ENCODE results near the gene TSPO2.

TSPO2 gene

DNA sequence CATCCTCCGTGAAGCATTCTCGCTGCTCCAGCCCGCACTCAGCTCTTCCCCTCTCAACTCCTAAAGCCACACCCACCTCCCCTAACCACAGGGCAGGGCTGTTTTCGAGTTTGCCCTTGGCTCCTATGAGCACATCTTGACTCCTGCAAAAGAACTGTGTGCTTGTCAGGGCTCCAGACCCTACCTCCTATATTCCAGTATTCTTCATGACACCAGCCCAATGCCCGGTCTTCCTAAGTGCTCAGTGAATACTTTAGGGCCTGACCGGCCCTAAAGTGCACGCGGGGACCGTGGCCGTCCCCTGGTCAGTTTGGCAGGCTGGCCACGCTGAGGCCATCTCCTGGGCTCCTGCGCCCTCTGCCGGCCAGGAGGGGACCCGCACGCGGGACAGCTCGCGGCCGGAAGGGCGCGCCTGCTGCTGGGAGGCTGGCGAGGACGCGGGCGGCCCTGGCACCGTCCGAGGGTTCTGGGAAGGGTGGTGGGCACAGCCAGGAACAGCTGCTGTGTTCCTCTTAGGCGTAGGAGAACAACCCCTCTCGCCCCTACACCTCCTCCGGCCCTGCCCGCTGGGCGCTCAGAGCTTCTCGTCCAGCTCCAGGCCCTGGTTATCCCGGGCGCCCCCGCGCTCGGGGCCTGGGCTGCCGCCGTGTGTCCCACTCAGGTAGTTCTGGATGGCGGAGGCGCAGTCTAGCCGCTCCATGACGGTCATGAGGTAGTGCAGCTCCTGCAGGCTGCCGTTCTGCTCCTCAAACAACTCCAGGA, 14.3 kb upstream of the TSPO2 start:
- peak; percentile 87 for DNase-seq

DNA sequence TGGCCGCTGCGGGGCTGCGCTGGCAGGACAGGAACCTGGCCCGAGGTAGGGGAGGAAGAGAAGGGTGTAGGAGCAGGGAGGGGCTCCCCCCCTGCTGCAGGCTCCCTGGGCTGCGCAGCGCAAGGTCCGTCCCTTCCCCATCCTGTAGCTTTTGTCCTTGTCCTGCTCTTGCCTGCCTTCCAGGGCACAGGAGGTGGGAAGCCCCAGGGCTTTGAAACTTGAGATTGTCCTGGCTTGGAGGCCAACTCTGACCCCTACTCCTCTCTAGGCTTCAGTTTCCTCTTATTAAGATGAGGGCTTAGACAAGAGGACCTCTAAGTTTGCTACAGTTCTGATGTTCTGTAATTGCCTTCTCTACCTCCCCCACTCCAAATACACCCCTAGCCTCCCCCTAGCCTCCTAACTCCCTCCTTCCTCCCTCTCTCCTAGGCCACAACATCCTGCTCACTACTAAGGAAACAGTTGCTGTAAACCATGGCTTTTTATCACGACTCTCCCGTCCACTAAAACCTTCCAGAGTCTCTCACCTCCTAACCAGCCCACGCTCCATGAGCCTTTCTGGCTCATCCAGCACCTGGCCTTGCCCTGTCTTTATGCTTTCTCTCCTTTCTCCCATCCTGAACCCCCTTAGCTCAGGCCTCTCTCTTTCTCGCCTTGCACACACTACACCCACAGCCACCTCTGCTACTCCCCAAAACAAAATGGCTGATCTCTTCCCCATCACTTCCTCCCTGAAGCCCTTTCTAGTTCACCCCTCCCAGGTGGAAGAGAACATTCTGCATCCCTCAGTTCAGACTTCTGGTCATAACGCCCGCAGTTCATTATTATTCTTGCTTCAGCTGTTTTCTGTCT, 13.5 kb upstream of the TSPO2 start:
- DNase-seq, result no peak

- DNase-seq, result no peak
These were observed 9.4 kb upstream of the TSPO2 start for GRCh38 chr6:41032830-41033229.

DNA sequence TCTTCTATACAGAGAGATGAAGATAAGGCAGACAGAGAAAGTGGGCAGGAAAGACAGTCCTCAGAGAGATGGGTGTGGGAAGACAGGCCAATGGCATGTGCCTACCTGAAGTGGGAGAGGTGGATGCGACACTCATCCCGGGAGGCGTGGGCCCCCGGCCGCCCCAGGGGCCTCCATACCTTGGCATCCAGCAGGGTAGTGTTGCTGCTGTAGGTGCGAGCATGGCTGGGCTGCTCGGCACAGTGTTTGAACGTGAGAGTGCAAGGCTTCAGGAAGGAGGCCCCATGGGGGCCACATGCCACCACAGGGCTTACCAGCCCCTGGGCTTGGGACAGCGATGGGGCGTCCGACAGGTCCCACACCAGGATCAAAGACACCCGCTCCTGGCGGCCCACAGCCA, 8.5 kb upstream of the TSPO2 start:
- no peak for DNase-seq

- DNase-seq, result no peak
These were observed 6.1 kb upstream of the TSPO2 start for GRCh38 chr6:41036186-41036585.

- no peak for DNase-seq
These were observed 5.7 kb upstream of the TSPO2 start for GRCh38 chr6:41036601-41037000.

GRCh38 chr6:41037107-41037900, 5.0 kb upstream of the TSPO2 start:
- DNase-seq, result no peak

DNA sequence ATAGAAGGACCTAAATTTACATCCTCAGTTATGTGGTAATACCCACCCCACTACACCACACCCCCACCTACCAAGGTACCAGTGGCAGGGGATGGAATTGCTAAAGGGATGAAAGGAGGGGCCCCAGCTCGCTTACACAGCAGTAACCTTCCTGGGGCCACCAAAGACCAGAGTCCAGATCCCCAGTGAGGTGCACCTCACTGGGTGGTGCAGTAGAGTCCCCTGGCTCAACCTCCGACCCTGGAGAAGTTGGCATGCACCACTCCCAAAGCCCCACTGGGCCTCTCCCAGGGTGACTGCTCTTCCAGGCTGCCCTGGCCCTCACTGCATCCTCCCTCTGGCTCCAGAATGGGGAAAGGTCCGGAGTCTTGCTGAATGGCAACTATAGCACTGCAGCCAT, 4.1 kb upstream of the TSPO2 start:
- DNase-seq, result no peak

DNA sequence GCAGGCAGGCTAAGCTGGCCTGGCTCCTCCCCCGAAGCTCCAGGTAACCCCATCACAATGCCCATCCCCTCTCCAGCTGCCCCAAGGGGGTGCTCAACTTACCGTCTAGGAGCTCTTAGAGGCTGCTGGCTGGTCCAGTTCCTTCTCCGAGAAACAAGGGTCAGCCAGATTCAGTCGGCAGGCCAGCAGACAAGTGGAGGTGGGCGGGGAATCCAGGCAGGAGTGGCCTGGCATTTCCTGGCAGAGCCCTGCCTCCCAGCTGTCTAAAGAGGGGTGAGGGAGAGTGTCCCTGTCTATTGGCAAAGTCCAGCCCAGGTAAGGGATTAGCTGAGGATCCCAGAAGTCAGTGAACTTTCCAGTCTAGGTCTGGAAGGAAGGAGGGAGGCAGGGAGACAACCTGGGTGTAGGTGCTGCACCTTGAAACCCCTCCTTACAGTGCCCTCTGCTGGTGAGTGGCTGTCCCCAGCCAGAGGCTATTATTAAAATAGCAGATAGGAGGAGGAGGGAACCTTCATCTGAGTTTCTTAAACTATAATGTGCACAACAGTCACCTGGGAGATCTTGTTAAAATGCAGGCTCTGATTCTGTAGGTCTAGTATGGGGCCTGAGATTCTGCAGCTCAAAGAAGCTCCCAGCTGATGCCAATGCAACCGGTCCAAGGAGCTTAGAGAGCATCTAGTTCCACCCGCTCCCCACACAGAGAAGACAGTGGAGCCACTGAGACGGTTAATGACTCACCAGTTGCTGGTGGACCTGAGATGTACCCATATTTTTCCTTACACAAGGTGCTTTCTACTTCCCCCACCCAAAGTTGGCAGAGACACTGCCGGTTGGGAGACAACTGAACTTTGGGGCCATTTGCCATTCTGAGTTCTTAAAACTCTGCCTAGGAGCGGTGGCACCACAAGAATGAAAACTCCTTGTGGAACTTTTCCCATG, 2.9 kb upstream of the TSPO2 start, which contains the start of gene UNC5CL:
Gene UNC5CL, minus strand, starts transcription at position 162 of the 939 bp plus-strand sequence. CDS start 4,147 bp downstream, outside the sequence.
- DNase-seq, result no peak

- DNase-seq, result no peak
These were observed 1.9 kb upstream of the TSPO2 start for GRCh38 chr6:41040101-41040939.

DNA sequence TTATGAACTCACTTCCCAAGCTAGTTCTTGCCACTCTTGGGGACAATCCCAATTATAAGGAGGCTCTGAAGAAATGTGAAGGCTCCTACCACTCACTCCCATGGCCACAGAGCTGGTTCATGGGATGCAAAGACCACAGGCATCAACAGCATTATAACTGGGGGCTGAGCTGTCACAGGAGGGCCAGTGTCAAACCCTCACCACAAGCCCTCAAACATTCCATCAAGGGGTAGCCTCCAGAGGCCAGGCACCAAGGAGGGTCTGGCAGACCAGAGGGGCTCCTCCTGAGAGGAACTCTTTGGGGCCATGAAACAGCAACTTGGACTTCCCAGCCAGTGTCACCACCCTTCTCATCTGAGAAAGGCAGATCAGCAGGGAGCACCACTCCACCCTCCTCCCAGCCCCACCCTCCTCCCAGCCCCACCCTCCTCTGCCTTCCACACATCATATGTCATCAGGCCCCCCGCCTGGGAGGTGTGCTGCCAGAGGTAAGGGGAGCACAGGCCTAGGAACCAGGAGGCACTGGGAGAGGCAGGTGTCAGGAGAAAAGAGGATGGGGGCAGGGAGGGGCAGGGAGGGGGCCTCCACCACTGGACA, 1.2 kb upstream of the TSPO2 start:
- DNase-seq, result no peak

DNA sequence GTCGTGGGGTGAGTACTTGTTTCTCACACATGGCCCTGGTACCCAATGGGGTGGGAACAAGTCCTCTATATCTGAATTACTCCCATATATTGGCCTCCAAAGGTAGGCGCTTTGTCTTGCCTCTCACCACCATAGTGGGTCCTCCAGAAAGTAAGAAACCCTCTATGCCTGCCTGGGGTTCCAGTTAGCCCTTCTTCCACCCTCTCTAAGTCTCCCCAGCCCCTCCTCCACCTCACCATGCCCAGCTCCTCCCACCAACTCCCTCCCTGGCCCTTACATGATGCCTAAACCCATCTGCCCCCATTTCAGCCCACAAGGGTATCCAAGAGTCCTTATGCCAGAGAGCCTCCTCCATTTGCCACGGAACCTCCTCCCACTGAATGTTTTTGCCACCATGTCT, 884 bp downstream of the TSPO2 start:
- DNase-seq, result no peak

- DNase-seq, result no peak
These were observed 3.4 kb downstream of the TSPO2 start for GRCh38 chr6:41045664-41046063.

- no peak for DNase-seq
These were observed 3.8 kb downstream of the TSPO2 start for GRCh38 chr6:41046084-41046483.

DNA sequence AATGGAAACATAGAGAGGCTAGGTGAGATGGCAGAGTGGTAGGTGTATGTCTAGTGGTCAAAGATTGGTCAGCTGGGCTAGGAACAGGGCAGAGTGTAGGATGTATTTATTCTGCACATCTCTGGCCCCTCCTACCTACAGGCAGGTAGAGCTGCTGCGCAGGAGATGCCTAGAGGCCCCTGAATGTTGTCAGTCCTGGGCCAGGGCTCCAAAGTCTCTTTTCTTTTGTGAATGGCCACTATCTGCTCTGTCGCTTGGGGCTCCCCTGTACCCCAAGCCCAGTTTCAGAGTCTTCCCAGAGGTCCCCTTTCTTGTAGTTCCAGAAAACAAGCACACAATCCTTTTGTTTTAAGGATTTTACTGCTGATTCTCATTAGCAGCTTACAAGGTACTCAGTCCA, 5.0 kb downstream of the TSPO2 start:
- no peak for DNase-seq

DNA sequence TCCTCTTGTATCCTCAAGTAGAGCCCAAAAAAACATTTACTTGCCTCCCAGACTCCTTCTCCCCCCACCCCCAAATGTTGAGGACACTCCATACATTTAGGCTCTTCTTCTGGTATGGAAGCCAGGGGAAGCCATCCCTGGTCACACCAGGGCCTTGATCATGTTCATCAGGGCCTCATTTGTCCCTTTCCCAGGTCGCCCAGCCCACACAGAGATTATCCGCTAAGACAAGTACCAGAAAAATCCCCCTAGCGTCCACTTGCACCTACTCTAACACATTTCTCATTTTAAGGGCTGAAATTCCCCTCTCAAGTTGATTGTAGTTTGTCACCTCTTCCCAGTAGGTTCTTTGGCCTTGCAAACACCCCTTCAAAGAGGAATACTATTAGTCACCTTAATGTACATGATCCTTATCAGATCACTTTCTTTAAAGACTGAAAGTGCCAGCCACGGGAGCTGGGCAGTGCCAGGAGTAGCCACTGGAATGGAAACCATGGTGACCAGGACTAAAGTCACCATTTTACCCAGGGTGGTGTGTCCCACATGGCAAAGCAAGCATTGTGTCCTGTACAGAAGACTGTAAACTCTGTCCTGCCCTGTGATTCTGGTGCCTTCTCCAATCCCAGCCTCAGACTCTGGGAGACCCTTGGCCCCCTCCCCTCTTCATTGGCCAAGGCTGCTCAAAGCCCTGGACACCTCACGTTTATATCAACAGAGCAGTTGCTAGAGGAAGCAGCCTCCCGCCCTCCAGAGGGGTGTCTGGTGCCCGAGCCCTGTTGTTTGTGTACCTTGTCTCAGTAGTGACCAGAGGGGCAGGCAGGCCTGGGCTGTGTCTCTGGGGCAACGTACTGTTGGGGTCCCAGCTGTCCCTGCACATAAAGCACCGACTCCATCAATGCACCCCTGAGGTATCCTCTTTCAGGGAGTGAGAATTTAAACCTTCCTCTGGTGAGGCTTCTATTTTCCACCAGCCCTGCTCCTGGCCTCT, 5.8 kb downstream of the TSPO2 start:
- DNase-seq, result peak; percentile 57

DNA sequence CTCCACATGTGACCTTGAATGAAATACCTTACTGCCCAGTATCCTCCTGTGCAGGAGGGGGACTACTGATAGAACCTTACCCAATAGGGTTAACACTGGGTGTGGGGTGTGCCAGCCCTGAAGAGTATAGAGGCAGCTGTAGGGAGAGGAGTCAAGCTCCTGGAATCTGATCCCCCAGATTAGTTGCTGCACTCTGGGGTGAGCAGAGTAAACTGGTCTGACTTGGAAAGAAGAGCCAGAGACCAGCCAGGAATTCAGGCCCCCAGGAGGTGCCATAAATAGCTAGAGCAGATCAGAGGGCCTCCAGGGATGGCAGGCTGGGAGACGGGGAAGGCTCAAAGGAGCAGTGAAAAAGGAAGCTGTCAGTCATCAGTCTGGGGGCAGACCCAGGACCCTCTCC, 7.3 kb downstream of the TSPO2 start:
- no peak for DNase-seq

DNA sequence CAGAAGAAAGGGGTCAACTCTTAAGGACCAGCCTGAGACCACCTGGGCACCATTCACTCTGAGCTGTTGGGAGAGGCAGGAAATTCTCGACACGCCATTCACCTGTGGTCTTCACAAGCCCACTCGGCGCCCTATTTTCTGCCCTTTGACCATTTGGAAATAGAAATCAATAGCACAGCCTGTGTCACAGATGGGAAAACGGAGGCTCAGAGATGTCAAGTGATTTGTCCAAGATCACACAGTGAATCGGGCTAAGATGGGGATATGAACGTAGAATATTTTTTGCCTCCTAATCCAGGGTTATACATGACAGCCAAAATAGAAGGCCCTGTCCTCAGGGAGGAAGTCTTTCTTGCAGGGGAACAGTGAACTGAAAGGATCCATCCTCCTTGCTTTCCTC, 7.7 kb downstream of the TSPO2 start:
- DNase-seq, result no peak

DNA sequence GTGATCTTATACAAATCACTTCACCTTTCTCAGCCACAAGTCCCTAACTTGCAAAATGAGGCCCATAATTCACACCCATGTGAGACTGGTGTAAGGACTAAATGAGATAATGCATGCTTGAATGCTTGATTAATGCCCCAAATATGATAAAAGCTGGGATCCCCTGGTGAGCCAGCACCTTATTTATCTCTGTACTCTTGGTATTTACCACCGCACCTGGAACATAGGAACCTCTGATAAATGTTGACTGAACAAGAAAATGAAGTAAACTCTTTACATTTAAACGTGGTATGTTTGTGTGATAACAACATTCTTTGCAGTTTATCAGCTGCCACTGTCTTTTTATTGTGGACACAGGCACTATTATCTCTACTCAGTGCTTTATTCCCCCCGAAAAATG, 8.3 kb downstream of the TSPO2 start:
- no peak for DNase-seq

GRCh38 chr6:41051873-41052272, 9.6 kb downstream of the TSPO2 start:
- DNase-seq, result no peak
